ENCODE data around the gene MYCBP.

DNA sequence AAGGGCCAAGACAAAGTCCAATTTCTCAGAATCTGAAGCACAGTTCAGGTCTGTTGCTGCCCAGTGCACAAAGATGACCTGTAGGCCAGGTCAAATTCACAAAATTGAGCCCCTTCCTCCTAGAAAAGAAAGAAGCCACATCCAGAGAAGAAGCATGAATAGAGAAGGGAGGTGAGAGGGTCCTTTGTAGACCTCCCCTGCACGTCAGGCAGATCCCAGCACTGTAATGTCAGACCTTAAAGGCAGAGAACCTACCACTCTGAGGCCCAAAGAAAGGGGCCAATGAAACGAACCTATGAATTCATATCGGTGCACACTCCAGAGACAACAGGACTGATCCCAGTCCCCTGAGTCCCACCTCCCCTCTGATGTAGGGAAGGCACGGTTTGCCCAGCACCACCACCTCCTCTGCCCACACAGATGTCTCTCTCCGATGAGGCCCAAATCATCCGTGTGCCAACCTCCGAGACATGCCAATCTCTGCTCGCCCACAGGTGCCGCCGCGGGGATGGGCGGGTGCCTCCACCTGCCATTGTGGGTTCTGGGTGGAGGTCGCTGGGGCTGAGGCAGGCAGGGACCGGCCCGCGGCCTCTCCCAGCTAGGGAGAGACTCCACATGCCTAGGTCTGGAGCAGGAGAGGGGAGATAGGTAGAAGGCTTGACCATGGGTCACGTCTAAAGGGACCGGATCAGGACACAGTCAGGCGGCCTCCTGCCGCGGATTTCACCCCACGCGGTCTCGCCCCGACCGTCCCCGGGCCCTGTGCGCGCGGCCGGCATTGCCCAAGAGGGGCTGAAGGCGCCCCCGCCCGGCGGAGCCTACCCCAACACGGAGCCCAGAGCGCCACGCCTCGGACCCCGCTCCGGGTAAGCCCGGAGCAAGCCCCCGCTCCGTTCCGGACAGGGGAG, 55.6 kb downstream of the MYCBP start:
- no peak for TF ChIP-seq POLR2A (IDR thresholded peaks at IDR 0.05; ENCODE audit: low read length)
- TF ChIP-seq GATA1 (IDR thresholded peaks at IDR 0.05; ENCODE audit: low read depth, low read length): no peak

All from erythroblast (primary cell).